ENCODE results near the gene ING5. TPM values are rescaled to one million over a fixed set of nuclear protein-coding genes. Genes with fewer than 3 reads are reported as not detected.
A peak's percentile ranks its signal among the peaks of the same experiment; 100 is the strongest.

The ING5 gene
- total RNA-seq, 6 donors from 2014 or later: 20.2 to 181 (median 41.5) TPM

DNA sequence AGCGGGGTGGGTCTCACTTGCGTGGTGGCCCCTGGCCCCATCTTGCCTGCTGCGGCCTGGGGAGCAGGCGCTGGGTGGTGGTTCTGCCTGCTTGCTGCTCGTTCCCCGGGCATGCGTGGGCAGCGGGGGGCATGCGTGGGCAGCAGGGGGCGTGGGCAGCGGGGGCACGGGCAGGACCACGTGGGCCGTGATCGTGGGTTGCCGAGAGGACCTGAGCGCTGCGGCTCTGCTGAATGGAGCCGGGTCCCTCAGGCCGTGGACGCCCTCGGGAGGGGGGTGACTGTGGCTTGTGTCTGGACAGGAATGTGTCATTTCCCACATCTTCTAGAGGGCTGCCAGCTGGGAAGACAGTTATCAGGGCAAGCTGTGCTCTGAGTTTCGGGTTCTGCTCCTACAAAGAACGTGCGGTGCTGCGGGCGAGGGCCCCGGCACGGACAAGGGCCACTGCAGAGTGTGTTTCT lies 66.4 kb downstream of the ING5 start:
- no peak overlapping the region for H3K27ac ChIP-seq
- no peaks in the 10 kb centered on the region for H3K27me3 ChIP-seq
- no peaks in the 10 kb centered on the region for H3K9me3 ChIP-seq
- no peak overlapping the region for H3K4me3 ChIP-seq
- H3K36me3 ChIP-seq: peaks cover 0 to 10% (median 7%) of the 10 kb centered on the region in 4 donors
- WGBS, 2 donors: 92 to 98% methylated on average over 12 to 28 of the region's 29 CpGs
- H3K4me1 ChIP-seq: peaks cover 7 to 14% (median 9%) of the 10 kb centered on the region in 4 donors
- TF ChIP-seq POLR2A (IDR thresholded peaks at IDR 0.05) (no peak), EP300 (IDR thresholded peaks at IDR 0.05) (no peak), POLR2AphosphoS5 (IDR thresholded peaks at IDR 0.05) (no peak)
- TF ChIP-seq, protein P1, sequence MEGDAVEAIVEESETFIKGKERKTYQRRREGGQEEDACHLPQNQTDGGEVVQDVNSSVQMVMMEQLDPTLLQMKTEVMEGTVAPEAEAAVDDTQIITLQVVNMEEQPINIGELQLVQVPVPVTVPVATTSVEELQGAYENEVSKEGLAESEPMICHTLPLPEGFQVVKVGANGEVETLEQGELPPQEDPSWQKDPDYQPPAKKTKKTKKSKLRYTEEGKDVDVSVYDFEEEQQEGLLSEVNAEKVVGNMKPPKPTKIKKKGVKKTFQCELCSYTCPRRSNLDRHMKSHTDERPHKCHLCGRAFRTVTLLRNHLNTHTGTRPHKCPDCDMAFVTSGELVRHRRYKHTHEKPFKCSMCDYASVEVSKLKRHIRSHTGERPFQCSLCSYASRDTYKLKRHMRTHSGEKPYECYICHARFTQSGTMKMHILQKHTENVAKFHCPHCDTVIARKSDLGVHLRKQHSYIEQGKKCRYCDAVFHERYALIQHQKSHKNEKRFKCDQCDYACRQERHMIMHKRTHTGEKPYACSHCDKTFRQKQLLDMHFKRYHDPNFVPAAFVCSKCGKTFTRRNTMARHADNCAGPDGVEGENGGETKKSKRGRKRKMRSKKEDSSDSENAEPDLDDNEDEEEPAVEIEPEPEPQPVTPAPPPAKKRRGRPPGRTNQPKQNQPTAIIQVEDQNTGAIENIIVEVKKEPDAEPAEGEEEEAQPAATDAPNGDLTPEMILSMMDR (IDR thresholded peaks at IDR 0.05): no peak
- DNase-seq (no peak), ATAC-seq (ENCODE audit: low FRiP score in 2 of 2) (no peak)

DNA sequence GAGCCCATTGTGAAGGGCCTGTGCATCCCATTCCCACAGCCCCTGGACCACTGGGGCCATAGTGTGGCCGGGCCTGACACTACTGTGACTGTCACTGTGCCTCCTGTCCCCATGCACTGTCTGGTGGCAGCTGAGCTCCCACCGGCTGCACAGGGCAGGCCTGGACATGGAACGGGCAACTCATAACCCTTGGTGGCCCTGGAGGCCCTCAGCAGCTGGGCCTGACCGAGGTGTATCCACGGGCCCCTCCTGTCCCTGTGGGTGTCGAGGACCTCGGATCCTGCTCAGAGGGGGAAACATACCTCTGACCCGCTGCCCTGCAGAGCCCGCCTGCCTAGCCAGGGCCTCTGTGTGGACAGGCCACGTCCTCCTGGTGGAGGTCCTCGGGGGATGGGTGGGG lies 67.0 kb downstream of the ING5 start:
- ATAC-seq (ENCODE audit: low FRiP score in 2 of 2): peak in 1 of 2 donors; percentile 42
- TF ChIP-seq EP300 (IDR thresholded peaks at IDR 0.05) (no peak), POLR2A (IDR thresholded peaks at IDR 0.05) (no peak), POLR2AphosphoS5 (IDR thresholded peaks at IDR 0.05) (no peak)
- TF ChIP-seq, protein P1 (IDR thresholded peaks at IDR 0.05): no peak
- 93 to 94% methylated on average over 5 to 10 of the region's 11 CpGs for WGBS, 2 donors

GRCh38 chr2:241769819-241770184 lies 68.0 kb downstream of the ING5 start:
- DNase-seq (no peak), ATAC-seq (ENCODE audit: low FRiP score in 2 of 2) (peak in 1 of 2 donors; percentile 16)

More for the DNA sequence above, 67.0 kb downstream of the ING5 start:
- H3K27me3 ChIP-seq: no peaks in the 10 kb centered on the region
- peak in 1 of 2 donors; percentile 56 for DNase-seq
- no peak overlapping the region for H3K27ac ChIP-seq
- no peaks in the 10 kb centered on the region for H3K9me3 ChIP-seq
- H3K36me3 ChIP-seq: peaks cover 0 to 10% (median 7%) of the 10 kb centered on the region in 4 donors
- no peak overlapping the region for H3K4me3 ChIP-seq
- peaks cover 7 to 14% (median 9%) of the 10 kb centered on the region in 4 donors for H3K4me1 ChIP-seq

GRCh38 chr2:241770185-241770935 lies 68.5 kb downstream of the ING5 start:
- H3K36me3 ChIP-seq: peaks cover 0 to 8% (median 6%) of the 10 kb centered on the region in 4 donors
- 80 to 89% methylated on average over 23 to 27 of the region's 27 CpGs for WGBS, 2 donors
- H3K4me1 ChIP-seq: peaks cover 7 to 14% (median 9%) of the 10 kb centered on the region in 4 donors
- TF ChIP-seq, protein P1 (IDR thresholded peaks at IDR 0.05): no peak
- no peak for TF ChIP-seq POLR2A (IDR thresholded peaks at IDR 0.05)
- no peak for TF ChIP-seq POLR2AphosphoS5 (IDR thresholded peaks at IDR 0.05)
- no peak for TF ChIP-seq EP300 (IDR thresholded peaks at IDR 0.05)
- H3K4me3 ChIP-seq: no peak overlapping the region
- peak in 1 of 2 donors; percentile 68 for DNase-seq
- H3K27ac ChIP-seq: no peak overlapping the region
- no peaks in the 10 kb centered on the region for H3K9me3 ChIP-seq
- peaks cover 0 to 2% (median 0%) of the 10 kb centered on the region in 4 donors for H3K27me3 ChIP-seq
- ATAC-seq (ENCODE audit: low FRiP score in 2 of 2): no peak

More at GRCh38 chr2:241769819-241770184, 68.0 kb downstream of the ING5 start:
- H3K27me3 ChIP-seq: no peaks in the 10 kb centered on the region
- 96 to 97% methylated on average over 7 to 12 of the region's 13 CpGs for WGBS, 2 donors
- TF ChIP-seq, protein P1 (IDR thresholded peaks at IDR 0.05): no peak
- TF ChIP-seq POLR2AphosphoS5 (IDR thresholded peaks at IDR 0.05) (no peak), EP300 (IDR thresholded peaks at IDR 0.05) (no peak), POLR2A (IDR thresholded peaks at IDR 0.05) (no peak)
- H3K4me3 ChIP-seq: no peak overlapping the region
- H3K36me3 ChIP-seq: peaks cover 0 to 8% (median 6%) of the 10 kb centered on the region in 4 donors
- no peak overlapping the region for H3K27ac ChIP-seq
- peaks cover 7 to 14% (median 9%) of the 10 kb centered on the region in 4 donors for H3K4me1 ChIP-seq
- H3K9me3 ChIP-seq: no peaks in the 10 kb centered on the region
